Spinal cord (tissue), 10 donors: ENCODE measurements around the gene THOC6. TPM values are rescaled to one million over a fixed set of nuclear protein-coding genes. Genes with fewer than 3 reads are reported as not detected.
A peak's percentile ranks its signal among the peaks of the same experiment; 100 is the strongest.

Experiments
- DNase-seq, 6 donors: peaks; one replicate each; pipeline versions ENCODE4 v3.0.0 to v3.0.0-alpha.2; 2013 to 2015; ENCODE audit warnings: low spot score in 6 of 6, low read depth in 4 of 6
- H3K27ac ChIP-seq: one replicate; pipeline ENCODE4 v1.5.1; 2013; ENCODE audit warnings: low read depth, low read length, control low read depth
- H3K27me3 ChIP-seq: one replicate; pipeline ENCODE4 v1.6.1; 2013; ENCODE audit warnings: low read length; ENCODE audit not compliant: control insufficient read depth, insufficient read depth
- H3K36me3 ChIP-seq: one replicate; pipeline ENCODE4 v1.6.1; 2013; ENCODE audit warnings: low read length; ENCODE audit not compliant: control insufficient read depth, insufficient read depth
- H3K4me1 ChIP-seq: one replicate; pipeline ENCODE4 v1.6.1; 2013; ENCODE audit warnings: low read length; ENCODE audit not compliant: control insufficient read depth, insufficient read depth
- H3K4me3 ChIP-seq: one replicate; pipeline ENCODE4 v1.5.1; 2013; ENCODE audit warnings: low read depth, low read length, control low read depth
- H3K9me3 ChIP-seq: one replicate; pipeline ENCODE4 v1.6.1; 2013; ENCODE audit warnings: low read length; ENCODE audit not compliant: control insufficient read depth, insufficient read depth
- WGBS: methylation state at CpG from one replicate; pipeline ENCODE4 v1.1.5; 2013; ENCODE audit warnings: missing lambda C conversion rate; ENCODE audit not compliant: insufficient coverage; 5-methylcytosine and 5-hydroxymethylcytosine counted together
- long read RNA-seq, 4 donors: transcript quantifications; one replicate each; lab custom pipeline, GENCODE V29; 2026
- polyA plus RNA-seq, 2 donors: library from polyadenylated mRNA; unstranded; fragments of 120-200 nt; gene quantifications; one replicate each; pipeline ENCODE4 v1.2.1, GENCODE V29; 2013; ENCODE audit not compliant: insufficient read length in 2 of 2
- total RNA-seq, 2 donors: library from RNA; depleted of rRNA in 1 of 2; stranded (reverse); fragments of 120-200 nt in 1 of 2; fragments of >200 nt in 1 of 2; gene quantifications; one replicate each; pipeline versions ENCODE4 v1.2.3 to v1.2.4, GENCODE V29; 2013 to 2014
- donor health status: healthy.

Gene THOC6
- 10 to 100 TPM in 1 of 2 donors, 1 to 10 TPM in 1; 7.2 to 12.5 TPM for total RNA-seq
- 10 to 100 TPM; 16.8 to 18.7 TPM for polyA plus RNA-seq
- long read RNA-seq, donor 1, partial matches to known transcripts, result 0 of 4 reads
- long read RNA-seq, donor 1, other reads (novel, unspliced or antisense), result 0 of 4 reads
- long read RNA-seq, donor 2, partial matches to known transcripts, result 0 of 1 reads
- long read RNA-seq, donor 2, other reads (novel, unspliced or antisense), result 0 of 1 reads
- long read RNA-seq, donor 3, partial matches to known transcripts, result 0 of 2 reads
- long read RNA-seq, donor 3, other reads (novel, unspliced or antisense), result 0 of 2 reads
- long read RNA-seq, donor 4, transcript THOC6-202 (13 exons, 1,419 nt), result major isoform, 9 of 19 reads
- long read RNA-seq, donor 4, partial matches to known transcripts, result 9 of 19 reads
- long read RNA-seq, donor 4, other reads (novel, unspliced or antisense), result 0 of 19 reads

- H3K4me3 ChIP-seq, result peak within 1 kb of the TSS; percentile 93
- DNase-seq, result peak; percentile 88 to 99 (median 94)
- WGBS, result under 1% methylated on average over 69 of the region's 69 CpGs
- peaks cover 25% of the 10 kb centered on the region for H3K27me3 ChIP-seq
- peaks cover 56% of the 10 kb centered on the region for H3K4me1 ChIP-seq
- no peaks in the 10 kb centered on the region for H3K9me3 ChIP-seq
- peak within 1 kb of the TSS; percentile 95 for H3K27ac ChIP-seq
- peaks cover 24% of the 10 kb centered on the region for H3K36me3 ChIP-seq
Measured at GRCh38 chr16:3023669-3024478, at the start of gene THOC6, which contains the start of gene HCFC1R1. THOC6 (plus strand) TSS chr16:3024035; CDS start chr16:3024327, 292 bp downstream. HCFC1R1 (minus strand) TSS chr16:3023942; CDS start chr16:3023941, 1 bp downstream.

DNA sequence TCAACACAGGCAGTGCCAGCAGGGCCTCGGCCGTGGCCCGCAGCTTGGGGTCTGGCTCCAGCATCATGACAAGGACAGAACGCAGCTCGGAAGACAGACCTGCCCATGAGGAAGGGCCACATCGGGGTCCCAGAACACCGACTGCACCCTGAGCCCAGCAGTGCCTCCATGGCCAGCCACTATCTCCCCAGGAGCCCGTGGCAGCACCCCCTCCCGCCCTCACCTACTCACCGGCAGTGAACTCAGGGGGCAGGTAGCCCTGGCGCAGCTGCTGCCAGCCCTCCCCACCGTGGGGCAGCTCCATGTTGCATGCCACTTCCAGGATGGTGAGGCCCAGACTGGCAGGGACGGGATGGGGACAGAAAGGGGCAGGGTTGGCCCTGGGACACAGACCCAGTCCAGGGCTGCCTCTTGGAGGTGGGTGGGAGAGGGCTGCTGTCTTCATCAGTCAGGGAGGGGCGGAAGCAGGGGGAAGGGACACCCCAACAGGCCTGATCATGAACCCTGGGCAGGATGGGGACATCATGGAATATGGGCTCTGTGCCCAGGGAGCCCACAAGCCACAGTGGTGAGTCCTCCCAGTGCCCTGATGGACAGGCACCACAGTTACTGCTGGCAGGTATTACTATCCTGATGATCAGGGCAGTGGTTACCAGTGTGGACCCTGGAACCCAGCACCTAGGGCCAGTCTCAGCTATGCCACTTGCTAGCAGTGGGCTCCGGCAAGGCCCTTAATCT is 49.3 kb upstream of the THOC6 start:
- H3K27me3 ChIP-seq, result no peaks in the 10 kb centered on the region
- no peak overlapping the region for H3K27ac ChIP-seq

DNA sequence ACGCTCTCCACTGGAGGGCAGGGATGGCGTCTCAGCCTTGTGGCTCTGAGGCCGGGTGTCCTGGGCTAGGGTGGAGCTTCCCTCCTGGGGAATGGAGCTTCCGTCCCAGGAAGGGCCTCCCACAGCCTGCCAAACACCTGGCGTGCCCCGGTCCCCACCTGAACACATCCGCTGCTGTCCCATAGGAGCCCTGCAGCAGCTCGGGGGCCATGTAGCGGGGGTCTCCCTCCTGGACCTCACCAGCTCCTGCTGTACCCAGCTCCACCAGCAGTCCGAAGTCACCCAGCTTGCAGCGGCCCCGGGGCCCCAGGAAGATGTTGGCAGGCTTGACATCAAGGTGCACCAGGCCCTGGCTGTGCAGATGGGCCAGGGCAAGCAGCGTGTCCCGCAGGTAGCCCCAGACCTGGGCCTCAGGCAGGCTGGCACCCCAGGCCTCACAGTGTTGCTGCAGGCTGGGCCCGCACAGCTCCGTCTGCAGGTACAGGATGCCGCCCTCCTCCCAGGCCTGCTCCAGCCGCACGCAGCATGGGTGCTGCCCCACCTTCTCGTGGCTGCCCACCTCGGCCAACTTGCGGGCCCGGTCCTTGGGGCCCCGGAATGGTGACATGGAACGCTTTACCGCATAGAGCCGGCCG is 48.6 kb upstream of the THOC6 start:
- Histone ChIP-seq H3K27me3 (no peaks in the 10 kb centered on the region), H3K36me3 (peaks cover 63% of the 10 kb centered on the region), H3K4me3 (no peak overlapping the region), H3K4me1 (peaks cover 88% of the 10 kb centered on the region), H3K27ac (no peak overlapping the region), H3K9me3 (no peaks in the 10 kb centered on the region)
- WGBS, result 92% methylated on average over 28 of the region's 28 CpGs
- no peak for DNase-seq

More for the DNA sequence above, 49.3 kb upstream of the THOC6 start:
- Histone ChIP-seq H3K36me3 (peaks cover 63% of the 10 kb centered on the region), H3K4me3 (no peak overlapping the region), H3K9me3 (no peaks in the 10 kb centered on the region), H3K4me1 (peaks cover 90% of the 10 kb centered on the region)
- DNase-seq, result no peak
- 88% methylated on average over 14 of the region's 15 CpGs for WGBS

- H3K9me3 ChIP-seq, result no peaks in the 10 kb centered on the region
- peaks cover 86% of the 10 kb centered on the region for H3K4me1 ChIP-seq
- peak in 1 of 6 donors; percentile 51 for DNase-seq
- H3K4me3 ChIP-seq, result no peak overlapping the region
- H3K27me3 ChIP-seq, result peaks cover 2% of the 10 kb centered on the region
- H3K36me3 ChIP-seq, result peaks cover 56% of the 10 kb centered on the region
- WGBS, result 71% methylated on average over 7 of the region's 7 CpGs
- H3K27ac ChIP-seq, result no peak overlapping the region
Measured at GRCh38 chr16:2976201-2976600, 47.6 kb upstream of the THOC6 start.

DNA sequence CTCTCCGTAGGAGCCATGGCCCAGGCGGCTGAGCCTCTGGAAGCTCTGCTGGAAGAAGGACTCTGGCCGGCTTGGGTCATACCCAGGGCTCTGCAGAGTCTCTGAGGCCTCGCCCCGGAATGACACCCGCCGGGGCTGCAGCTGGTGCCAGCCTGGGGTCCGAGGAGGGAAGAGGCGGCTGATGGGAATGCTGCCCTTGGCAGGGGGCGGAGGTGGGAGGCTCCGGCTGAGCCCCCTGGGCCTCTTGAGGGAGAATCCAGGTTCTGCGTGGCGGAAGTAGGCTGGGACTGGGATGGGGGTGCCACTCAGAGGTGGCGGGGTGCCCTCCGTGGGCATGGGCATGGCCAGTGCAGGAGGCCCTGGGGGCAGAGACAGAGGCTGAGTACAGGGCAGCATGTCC is 47.2 kb upstream of the THOC6 start:
- H3K36me3 ChIP-seq, result peaks cover 51% of the 10 kb centered on the region
- no peak for DNase-seq
- H3K9me3 ChIP-seq, result no peaks in the 10 kb centered on the region
- no peak overlapping the region for H3K27ac ChIP-seq
- H3K4me3 ChIP-seq, result no peak overlapping the region
- 88% methylated on average over 12 of the region's 15 CpGs for WGBS
- H3K4me1 ChIP-seq, result peaks cover 86% of the 10 kb centered on the region
- H3K27me3 ChIP-seq, result peaks cover 4% of the 10 kb centered on the region

GRCh38 chr16:2977440-2977839 is 46.4 kb upstream of the THOC6 start:
- 30% methylated on average over 4 of the region's 6 CpGs for WGBS
- Histone ChIP-seq H3K36me3 (peaks cover 44% of the 10 kb centered on the region), H3K9me3 (no peaks in the 10 kb centered on the region), H3K27me3 (peaks cover 4% of the 10 kb centered on the region), H3K4me3 (no peak overlapping the region), H3K27ac (no peak overlapping the region), H3K4me1 (peaks cover 78% of the 10 kb centered on the region)
- peak in 2 of 6 donors; percentile 53 to 80 for DNase-seq

DNA sequence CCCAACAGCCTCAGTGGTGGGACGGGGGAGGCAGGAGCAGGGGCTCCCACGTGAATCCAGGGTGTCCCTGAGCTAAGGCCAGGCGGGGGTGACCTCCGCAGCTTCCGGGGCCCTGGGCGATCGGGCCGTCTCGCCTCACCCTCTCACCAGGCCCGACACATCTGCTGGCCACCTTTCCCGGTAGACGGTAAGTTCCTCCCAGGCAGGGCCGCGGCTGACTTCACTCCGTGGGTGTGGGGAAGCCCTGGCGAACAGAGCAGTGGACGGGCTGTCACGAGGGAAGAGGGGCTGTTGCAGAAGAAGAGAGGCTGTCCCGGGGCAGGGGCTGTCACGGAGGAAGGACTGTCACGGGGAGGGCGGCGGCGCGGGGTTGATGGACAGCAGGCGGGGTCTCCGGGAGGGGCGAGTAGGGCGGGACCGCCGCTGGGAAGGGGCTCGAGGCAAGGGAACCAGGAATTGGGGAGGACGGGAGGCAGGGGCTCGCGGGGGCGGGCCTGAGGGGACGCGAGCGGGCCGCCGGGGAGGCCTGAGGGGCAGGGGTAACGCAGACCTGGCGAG is 44.1 kb upstream of the THOC6 start:
- peak overlapping the region; percentile 74 for H3K4me3 ChIP-seq
- H3K36me3 ChIP-seq, result peaks cover 22% of the 10 kb centered on the region
- no peak overlapping the region for H3K27ac ChIP-seq
- peaks cover 66% of the 10 kb centered on the region for H3K4me1 ChIP-seq
- DNase-seq, result no peak
- 6% methylated on average over 41 of the region's 43 CpGs for WGBS
- peaks cover 4% of the 10 kb centered on the region for H3K27me3 ChIP-seq
- no peaks in the 10 kb centered on the region for H3K9me3 ChIP-seq

DNA sequence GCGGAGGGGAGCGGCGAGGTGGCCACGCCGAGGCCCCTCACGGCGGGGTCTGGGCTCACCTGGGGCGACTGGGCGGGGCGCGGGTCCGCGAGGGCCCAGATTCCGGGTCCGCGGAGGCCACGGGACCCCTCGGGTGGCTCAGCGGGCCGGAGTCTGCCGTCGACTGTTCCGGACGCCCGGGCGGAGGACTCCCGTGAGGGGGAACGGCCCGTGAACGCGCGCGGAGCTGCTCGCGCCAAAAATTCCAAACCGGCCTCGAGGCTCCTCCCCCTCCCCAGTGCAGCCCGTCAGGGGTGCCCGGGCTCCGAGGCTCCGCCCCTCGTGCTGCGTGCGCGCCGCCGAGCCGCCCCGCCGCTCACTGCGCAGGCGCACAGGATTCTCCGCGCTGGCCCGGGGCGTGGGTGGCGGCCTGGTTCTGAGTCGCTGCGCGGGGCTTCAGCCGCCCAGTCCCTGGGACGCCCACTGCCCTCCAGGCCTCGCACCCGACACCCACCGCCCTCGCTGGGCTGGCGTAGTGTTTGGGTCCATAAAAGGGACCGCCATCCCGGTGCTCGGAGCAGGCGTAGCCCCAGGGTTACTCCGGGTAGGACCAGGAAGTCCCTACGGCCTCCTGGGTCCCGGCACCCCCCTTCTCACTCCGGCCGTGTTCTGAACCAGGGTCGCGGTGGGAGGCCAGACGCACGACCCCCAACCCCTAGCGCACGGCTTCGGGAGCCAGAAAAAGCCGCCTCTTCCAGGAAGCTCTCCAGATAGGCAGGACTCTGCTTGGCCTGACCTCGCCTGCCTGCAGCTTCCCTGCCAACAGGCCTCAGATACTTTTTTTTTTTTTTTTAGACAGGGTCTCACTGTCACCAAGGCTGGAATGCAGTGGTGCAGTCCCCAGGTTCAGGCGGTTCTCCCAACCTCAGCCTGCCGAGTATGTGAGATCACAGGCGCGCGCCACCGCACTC is 43.3 kb upstream of the THOC6 start, which contains the start of gene PKMYT1:
TSS of gene PKMYT1 (minus strand) at position 220 of the 950 bp plus-strand sequence. CDS start 789 bp downstream, outside the sequence.
- WGBS, result 2% methylated on average over 87 of the region's 91 CpGs
- H3K4me1 ChIP-seq, result peaks cover 63% of the 10 kb centered on the region
- H3K36me3 ChIP-seq, result peaks cover 14% of the 10 kb centered on the region
- H3K27ac ChIP-seq, result peak within 1 kb of the TSS; percentile 58
- peak; percentile 72 to 97 (median 88) for DNase-seq
- H3K9me3 ChIP-seq, result no peaks in the 10 kb centered on the region
- peak within 1 kb of the TSS; percentile 74 for H3K4me3 ChIP-seq
- peaks cover 4% of the 10 kb centered on the region for H3K27me3 ChIP-seq
